Activated naive CD4-positive, alpha-beta T cell treated with anti-CD3 and anti-CD28 coated beads, Interleukin-2, amount 50 U/mL, for 72 hours (primary cell): Measurements from ENCODE around the gene KIF1A. TPM values are rescaled to one million over a fixed set of nuclear protein-coding genes. Genes with fewer than 3 reads are reported as not detected.
"Not testable (repeated sequence)": the region's sequence is repeated elsewhere in the genome, so short reads cannot be mapped to it uniquely, and the experiment has no call there.

ENCODE experiments used
- ATAC-seq, 2 donors: fragments of 150-1000 bp; cut with Tn5 transposase; 2 replicates each; pipeline ENCODE4 v1.10.0; 2021; ENCODE audit warnings: mild to moderate bottlenecking in 2 of 2, moderate library complexity in 2 of 2
- DNase-seq, 2 donors: peaks; one replicate each; pipeline ENCODE4 v3.0.0; 2021 to 2022; ENCODE audit warnings: low spot score in 2 of 2
- H3K27ac Mint-ChIP-seq, 2 donors: one replicate each; pipeline ENCODE4 v1.8.0; 2022; ENCODE audit warnings: mild to moderate bottlenecking in 2 of 2, mixed read lengths in 2 of 2
- H3K36me3 Mint-ChIP-seq, 2 donors: one replicate each; pipeline ENCODE4 v1.8.0; 2022; ENCODE audit warnings: mixed read lengths in 2 of 2
- H3K9me3 Mint-ChIP-seq, 2 donors: one replicate each; pipeline ENCODE4 v1.8.0; 2022; ENCODE audit warnings: mixed read lengths in 2 of 2
- total RNA-seq, 2 donors: library from RNA; stranded (reverse); gene quantifications; one replicate each; pipeline ENCODE4 v1.2.3, GENCODE V29; 2022

KIF1A gene
- total RNA-seq, 2 donors from 2014 or later, result 2.1 to 6.6 TPM

DNA sequence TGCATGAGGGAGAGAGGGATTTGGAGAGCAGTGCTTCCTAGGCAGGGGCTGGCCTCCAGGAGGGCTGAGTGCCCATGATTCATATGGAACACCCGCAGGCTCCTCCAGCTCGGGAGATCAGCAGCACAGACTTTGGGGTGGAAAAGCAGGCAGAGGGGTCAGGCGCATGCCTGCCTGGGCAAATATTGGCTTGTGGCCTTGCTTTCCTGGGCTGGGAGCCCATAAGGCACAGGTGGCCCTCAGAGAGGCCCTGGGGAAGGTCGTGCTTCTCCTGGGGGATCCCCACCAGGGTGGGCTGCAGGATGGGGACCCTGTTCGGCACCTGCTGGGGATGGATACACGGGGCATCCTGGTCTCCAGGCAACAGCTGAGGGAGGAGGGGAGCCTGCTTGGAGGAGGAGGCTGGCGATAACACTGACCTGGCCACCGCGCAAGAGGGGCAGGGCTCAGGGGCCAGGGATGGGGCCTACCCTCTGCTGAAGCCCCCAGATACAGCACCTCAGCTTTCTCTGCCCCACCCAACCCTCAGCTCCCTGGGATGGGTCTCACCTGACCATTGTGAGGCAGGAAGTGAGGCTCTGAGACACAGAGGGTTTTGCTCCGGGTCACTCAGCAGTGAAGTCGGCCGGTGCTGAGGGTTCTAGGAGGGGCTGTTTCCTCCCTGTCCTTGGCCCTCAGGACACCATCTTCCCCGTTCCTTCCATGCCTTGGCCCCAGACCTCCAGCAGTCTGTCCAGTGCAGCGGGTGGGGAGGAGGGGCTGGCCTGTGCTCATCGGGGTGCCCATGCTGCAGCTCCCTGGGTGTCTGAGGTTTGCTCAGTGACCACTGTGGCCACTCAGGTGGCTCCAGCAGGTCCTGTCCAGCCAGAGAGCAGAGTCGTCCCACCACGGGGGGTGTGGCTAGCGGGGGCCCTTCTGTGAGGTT lies 116.3 kb downstream of the KIF1A start:
- Mint-ChIP-seq H3K36me3 (no peaks in the 10 kb centered on the region), H3K27ac (no peak overlapping the region), H3K9me3 (no peaks in the 10 kb centered on the region)
- DNase-seq (no peak), ATAC-seq (no peak)

DNA sequence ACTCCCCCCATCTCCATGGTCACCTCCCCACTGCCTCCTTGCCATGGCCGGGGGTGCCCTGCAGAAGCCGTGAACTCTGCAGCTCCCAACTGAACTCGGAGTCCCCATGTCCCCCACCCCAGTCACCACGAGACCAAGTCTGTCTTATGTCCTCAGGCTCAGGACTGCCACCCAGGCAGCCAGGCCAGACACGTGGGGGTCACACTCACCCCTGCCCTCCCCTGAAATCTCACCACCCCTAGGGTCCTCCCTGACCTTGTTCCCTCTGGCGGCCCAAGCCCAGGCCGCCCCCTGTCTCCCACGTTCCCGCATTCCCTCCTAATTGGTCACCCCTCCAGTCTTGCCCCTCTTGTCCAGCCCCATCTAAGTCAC lies 117.4 kb downstream of the KIF1A start:
- Mint-ChIP-seq H3K9me3 (no peaks in the 10 kb centered on the region), H3K27ac (no peak overlapping the region), H3K36me3 (no peaks in the 10 kb centered on the region)
- no peak for ATAC-seq
- DNase-seq, result no peak

DNA sequence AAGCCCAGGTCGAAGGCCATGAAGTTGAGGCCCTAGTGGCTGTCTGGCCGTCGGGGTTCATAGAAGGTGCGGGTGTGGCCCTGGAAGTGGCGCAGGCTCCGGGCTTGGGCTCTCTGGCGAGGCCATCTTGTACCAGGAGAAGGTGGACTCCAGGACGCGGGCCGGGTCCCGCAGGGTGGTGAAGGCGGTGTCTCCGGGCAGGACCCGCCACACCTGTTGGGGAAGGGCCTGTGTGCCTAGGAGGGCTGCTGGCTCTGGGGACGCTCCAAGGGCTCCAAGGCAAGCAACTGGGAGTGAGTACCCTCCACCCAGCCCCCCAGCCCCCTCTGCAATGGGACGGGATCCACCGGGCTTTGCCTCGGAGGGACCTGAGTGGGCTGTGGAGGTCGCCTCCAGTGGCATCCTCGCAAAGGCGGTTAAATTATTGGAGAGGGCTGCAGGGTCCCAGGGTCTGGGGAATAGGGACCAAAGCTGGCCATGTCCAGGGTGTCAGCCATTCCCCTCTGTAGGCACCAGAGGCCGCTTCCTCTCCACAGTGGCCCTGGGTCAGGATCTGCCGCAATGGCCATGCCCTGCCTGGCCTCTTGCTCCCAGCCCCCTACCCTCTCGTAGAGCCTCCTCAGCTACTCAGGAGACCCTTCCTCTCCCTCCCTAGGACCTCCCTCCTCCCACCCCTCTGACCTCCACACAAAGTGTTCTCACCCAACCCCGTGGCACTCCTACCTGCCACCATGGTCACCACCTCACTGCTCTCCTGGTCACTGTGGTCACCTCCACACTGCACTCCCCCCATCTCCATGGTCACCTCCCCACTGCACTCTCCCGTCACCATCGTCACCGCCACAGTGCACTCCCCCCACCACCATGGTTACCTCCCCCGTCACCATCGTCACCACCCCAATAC lies 118.0 kb downstream of the KIF1A start:
- Mint-ChIP-seq H3K36me3 (no peaks in the 10 kb centered on the region), H3K9me3 (no peaks in the 10 kb centered on the region), H3K27ac (no peak overlapping the region)
- DNase-seq (no peak), ATAC-seq (no peak)

DNA sequence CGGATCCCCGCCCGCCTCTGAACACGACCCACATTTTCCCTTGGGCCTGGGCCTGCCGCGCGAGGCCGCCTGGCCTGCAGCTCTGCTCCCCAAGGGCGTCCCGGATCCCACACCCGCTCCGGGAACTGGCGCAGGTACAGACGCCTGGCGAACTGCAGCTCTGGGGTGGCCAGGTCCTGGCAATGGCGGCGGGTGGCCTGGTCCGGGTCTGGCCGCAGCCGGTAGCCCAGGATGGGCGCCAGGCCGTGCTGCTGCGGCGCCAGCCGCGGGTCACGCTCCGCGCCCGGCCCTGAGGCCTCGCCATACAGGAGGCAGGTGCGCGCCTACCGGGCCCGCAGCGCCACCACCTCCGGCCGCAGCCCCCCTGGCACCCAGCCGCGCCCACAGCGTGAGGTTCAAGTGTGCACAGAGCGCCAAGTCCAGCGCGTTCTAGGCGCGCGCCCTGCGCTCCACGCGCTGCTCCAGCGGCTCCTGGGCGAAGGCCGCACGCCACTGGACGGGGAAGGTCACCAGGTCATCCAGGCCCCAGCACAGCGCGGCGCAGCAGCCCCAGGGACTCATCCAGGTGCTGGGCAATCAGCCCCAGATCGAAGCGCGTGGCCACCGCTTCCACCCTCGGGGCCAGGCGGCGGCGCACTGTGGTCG lies 118.8 kb downstream of the KIF1A start:
- ATAC-seq, result no peak
- Mint-ChIP-seq H3K36me3 (no peaks in the 10 kb centered on the region), H3K27ac (no peak overlapping the region), H3K9me3 (no peaks in the 10 kb centered on the region)
- DNase-seq, result peak in 1 of 2 donors; percentile 48

DNA sequence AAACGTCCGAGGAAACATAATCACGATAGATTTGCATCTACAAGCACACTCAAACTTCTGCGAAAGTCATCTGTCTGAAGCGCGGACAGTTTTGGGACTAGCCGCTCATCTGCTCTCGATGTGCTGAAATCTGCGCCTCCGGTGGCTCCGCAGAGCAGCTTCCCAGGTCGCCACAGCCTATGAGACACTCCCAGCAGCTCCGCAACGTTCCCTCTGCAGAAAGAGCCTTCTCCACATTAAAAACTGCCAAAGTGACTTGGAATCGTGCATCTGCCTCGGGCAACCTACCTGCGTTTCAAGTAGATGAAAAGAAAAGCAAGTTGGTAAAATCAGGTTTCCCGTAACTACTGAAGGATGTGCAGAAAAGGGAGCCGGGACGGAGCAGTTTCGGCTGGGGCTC lies 119.4 kb downstream of the KIF1A start:
- H3K27ac Mint-ChIP-seq, DNase-seq, ATAC-seq, H3K9me3 Mint-ChIP-seq, H3K36me3 Mint-ChIP-seq: not testable (repeated sequence)

DNA sequence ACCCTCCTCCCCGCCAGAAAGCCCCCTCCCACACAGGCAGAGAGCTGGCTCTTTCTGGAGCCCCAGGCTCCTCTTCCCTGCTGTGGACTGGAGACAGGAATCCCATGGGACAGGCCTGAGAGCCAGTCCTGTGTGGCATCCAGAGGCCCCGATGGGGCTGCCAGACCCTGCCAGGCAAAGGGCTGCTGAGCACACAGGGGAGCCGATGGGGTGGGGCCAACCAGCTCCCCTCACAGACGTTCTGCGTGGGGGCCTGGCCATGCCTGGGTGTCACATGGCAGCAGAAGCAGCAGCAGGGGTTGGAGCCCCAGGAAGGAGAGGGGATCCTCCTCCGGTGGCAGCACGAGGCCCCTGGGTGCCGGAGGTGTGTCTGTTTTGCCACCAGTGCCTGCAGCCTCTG lies 120.2 kb downstream of the KIF1A start:
- DNase-seq, H3K9me3 Mint-ChIP-seq, H3K27ac Mint-ChIP-seq, H3K36me3 Mint-ChIP-seq, ATAC-seq: not testable (repeated sequence)

DNA sequence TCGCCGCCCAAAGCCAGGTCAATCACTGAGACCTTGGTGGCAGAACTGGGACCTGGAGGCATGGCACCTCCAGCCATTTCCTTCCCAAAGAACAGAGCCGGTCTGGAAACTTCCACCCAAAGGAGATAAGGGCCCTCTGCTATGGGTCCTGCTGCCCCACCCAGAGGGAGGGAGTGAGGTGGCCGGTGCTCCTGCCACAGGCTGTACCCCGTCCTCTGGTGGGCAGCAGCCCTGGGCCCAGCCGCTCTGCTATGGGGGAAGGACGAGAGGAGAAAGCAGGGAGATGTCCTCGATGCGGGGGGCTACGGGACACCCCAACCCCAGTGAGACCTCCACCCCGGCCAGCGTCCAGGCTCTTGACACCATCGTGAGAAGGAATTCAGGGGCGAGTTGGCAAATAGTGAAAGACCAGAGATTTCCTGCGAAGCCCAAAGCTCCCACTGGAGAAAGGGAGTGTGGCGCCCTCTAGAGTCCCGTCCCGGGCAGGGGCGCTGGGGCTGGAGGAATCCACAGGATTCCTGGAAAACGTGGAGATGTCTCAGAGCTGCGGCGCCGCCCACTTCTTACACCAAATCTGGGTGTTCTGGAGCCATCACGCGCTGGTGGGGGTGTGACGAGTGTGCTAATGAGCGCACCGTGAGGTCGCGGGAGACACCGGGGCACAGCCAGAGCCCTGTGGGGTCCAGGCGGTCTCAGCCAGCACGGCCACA lies 121.0 kb downstream of the KIF1A start:
- DNase-seq (peak in 1 of 2 donors; percentile 53), ATAC-seq (peak; percentile 18 to 40)
- H3K36me3 Mint-ChIP-seq, H3K9me3 Mint-ChIP-seq, H3K27ac Mint-ChIP-seq: not testable (repeated sequence)

DNA sequence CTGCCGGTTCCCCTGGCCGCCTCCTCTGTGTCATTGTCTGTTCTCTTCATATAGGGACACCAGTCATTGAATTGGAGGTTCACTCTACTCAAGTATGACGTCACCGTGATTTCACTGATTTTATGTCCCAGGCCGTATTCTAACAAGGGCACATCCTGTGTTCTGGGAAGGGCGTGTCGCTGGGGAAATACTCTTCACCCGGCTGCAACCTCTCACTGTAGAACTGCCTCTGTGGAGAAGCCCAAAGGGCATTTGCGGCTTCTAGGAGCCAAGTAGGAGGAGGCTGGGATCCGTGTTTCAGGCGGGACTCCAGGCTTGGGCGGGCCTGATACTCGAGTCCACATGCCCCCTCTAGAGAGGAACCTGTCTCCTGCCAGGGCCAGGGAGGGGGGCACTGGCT lies 123.5 kb downstream of the KIF1A start:
- ATAC-seq, H3K27ac Mint-ChIP-seq, H3K9me3 Mint-ChIP-seq, DNase-seq, H3K36me3 Mint-ChIP-seq: not testable (repeated sequence)

DNA sequence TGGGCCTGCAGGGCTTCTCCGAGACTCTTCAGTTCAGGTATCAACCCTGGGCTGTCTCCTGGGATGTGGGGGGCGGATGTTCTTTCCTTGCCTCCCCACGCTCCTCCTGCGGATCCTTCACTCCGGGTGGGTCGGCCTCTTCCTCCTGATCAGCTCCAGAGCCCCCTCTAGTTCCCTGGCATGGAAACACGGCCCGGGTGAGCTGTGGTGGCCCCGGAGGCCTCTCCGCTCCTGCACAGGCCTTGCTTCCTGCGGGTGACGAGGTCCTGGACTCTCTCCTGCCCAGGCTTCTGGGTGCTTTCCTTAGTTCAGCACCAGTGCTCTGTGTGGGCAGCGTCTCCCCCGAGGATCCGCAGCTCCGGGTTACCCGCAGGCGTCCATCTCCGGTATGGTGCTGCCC lies 124.4 kb downstream of the KIF1A start:
- not testable (repeated sequence) for DNase-seq, ATAC-seq, H3K27ac Mint-ChIP-seq, H3K9me3 Mint-ChIP-seq, H3K36me3 Mint-ChIP-seq

DNA sequence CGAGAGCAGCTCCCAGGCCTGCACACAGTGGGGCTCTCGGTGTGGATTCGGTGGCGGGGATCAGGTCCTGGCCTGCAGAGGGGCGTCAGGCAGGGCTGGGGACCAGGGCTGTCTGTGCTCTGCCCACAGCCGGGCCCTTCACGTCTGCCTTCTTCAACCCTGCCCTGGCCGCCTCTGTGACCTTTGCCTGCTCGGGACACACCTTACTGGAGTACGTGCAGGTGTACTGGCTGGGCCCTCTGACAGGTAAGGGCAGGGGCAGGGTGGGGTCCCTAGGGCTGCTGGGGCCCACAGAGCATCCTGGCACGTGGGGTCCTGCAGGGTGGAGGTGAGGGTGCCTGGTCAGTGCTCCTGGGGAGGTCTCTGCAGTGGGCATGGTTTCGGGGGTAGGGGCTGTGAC lies 125.7 kb downstream of the KIF1A start:
- H3K36me3 Mint-ChIP-seq, H3K9me3 Mint-ChIP-seq, H3K27ac Mint-ChIP-seq, DNase-seq, ATAC-seq: not testable (repeated sequence)

DNA sequence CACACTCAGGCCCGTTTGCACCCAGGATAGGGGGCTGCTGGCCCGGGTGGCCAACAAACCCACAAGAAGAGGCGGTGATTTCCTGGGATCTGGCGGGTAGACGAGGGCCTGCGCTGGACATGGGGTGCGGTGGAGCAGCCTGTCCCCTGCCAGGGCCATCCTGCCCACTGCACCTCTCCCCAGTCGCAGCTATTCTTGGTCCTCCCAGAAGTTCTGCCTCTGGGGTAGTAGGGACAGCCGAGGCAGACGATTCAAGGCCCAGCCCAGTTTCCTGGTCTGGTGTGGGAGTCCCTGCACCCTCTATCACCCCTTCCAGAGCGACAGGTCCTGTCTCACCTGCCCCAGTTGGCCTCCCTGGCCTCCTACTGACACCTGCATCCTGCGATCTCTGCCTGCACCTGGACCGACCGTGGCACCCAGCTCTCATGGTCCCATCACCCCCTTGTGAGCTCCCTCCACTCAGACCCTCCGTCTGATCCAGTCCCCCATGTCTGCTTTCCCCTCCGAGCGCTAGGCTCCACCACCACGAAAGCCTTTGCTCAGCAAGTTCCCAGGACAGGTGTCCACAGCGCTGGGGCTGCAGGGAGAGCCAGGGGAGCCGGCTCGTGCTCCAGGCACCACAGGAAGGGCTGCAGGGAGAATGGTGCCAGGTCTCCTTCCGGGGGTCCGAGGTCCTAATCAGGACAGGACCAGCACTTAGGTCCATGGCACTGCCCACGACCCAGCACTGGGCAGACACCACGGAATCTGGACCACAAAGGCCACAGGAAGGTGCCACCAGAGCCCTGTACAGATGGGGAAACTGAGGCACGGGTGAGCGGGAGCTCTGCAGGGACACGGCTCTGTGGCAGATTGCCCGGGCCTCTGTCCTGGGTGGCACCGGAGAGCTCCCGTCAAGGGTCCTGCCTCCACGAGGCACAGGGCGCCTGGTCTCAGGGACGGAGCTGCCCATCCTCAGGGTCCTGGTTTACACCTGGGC lies 127.1 kb downstream of the KIF1A start:
- not testable (repeated sequence) for H3K27ac Mint-ChIP-seq, H3K9me3 Mint-ChIP-seq, ATAC-seq, H3K36me3 Mint-ChIP-seq, DNase-seq

DNA sequence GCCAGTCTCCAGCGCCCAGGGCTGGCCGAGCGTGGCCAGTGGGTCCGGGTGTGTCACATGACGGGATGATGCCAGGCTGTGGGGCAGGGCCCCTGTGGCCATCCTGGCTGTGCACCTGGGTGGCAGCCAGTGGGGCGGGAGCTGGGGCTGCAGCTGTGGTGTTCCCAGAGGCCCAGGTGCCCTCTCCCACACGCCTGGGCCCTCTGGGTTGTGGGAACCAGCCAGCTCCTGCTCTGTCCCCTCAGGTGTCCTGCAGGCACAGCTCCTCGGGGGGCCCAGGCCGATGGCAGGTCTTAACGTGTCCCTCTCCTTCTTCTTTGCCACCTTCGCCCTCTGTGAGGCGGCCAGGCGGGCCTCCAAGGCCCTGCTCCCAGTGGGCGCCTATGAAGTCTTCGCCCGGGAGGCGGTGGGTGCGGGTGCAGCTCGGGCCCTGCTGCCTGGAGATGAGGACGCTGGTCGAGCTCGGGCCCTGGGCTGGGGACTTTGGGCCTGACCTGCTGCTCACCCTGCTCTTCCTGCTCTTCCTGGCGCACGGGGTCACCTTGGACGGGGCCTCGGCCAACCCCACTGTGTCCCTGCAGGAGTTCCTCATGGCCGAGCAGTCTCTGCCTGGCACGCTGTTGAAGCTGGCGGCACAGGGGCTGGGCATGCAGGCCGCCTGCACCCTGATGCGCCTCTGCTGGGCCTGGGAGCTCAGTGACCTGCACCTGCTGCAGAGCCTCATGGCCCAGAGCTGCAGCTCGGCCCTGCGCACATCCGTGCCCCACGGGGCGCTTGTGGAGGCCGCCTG lies 128.2 kb downstream of the KIF1A start, which contains the start of gene AQP12A:
TSS of gene AQP12A (plus strand) at position 236 of the 790 bp plus-strand sequence. CDS start at position 284, 48 bp downstream.
- not testable (repeated sequence) for H3K9me3 Mint-ChIP-seq, H3K36me3 Mint-ChIP-seq, H3K27ac Mint-ChIP-seq, ATAC-seq, DNase-seq

DNA sequence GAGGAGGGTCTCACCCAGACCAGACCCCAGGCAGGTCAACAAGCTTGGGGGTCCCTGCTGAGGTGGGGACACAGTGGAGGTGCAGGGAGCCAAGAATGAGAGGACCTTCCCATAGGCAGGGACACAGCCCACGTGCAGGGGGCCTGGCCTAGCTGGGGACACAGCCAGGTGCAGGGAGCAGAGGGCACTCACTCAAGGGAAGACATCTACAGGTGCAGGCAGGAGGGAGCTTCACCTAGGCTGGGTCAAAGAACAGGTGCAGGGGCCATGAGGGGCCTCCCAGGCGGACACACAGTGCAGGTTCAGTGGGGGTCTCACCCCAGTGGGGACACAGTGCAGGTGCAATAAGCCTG lies 129.0 kb downstream of the KIF1A start:
- not testable (repeated sequence) for H3K36me3 Mint-ChIP-seq, DNase-seq, H3K9me3 Mint-ChIP-seq, H3K27ac Mint-ChIP-seq, ATAC-seq

DNA sequence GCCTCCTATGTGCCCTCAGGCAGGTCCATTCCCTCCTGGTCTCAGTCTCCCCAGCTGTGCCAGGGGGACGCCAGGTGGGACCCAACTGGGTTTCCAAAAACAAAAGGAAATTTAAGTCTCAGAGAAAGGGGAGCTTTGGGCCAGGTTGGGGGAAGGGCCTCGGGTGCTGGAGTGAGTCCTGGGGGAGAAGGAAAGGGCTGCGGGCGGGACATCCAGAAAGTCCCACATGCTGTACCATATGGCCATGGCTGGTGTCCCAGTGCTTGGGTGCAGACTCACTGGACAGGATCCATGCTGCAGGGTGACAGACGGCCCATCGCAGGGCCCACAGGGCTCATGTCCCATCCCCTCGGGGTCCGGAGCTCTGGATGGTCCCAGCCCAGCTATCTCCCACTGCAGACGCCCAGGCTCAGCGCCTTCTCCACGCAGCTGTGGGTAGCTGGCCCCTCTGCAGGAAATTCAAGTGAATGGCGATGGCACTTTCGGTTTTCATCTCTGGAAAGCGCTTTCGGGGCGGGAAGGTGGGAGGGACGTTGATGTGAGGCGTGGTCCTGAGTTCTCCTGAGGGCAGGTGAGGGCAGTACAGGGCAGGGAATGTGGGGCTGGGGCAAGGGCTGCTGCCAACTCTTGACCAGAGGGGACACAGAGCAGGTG lies 129.5 kb downstream of the KIF1A start:
- peak; percentile 28 to 36 for ATAC-seq
- not testable (repeated sequence) for H3K9me3 Mint-ChIP-seq, H3K27ac Mint-ChIP-seq, H3K36me3 Mint-ChIP-seq, DNase-seq
